Nephron (organoid): Measurements from ENCODE around the gene ASH1L.

Source experiments
- H3K27ac Mint-ChIP-seq, 3 experiments: 2 replicates each; pipeline ENCODE4 v1.8.0; 2020; ENCODE audit warnings: mixed read lengths in 3 of 3, mild to moderate bottlenecking in 2 of 3, moderate library complexity in 1 of 3
- H3K27me3 Mint-ChIP-seq: 2 replicates; pipeline ENCODE4 v1.8.0; 2021; ENCODE audit warnings: low read depth, mild to moderate bottlenecking, moderate library complexity, mixed read lengths
- H3K36me3 Mint-ChIP-seq: 2 replicates; pipeline ENCODE4 v1.8.0; 2020; ENCODE audit warnings: low read depth, mixed read lengths
- H3K4me1 Mint-ChIP-seq: 2 replicates; pipeline ENCODE4 v1.8.0; 2020; ENCODE audit warnings: mixed read lengths
- H3K4me3 Mint-ChIP-seq, 3 experiments: 2 replicates each; pipeline ENCODE4 v1.8.0; 2020; ENCODE audit warnings: mild to moderate bottlenecking in 3 of 3, mixed read lengths in 3 of 3, moderate library complexity in 2 of 3
- H3K9me3 Mint-ChIP-seq: 2 replicates; pipeline ENCODE4 v1.8.0; 2020; ENCODE audit warnings: mixed read lengths
- CTCF ChIP-seq, 3 experiments: fragments of 200-600 bp; sonication (generic); IDR thresholded peaks; one replicate each; pipeline ENCODE4 v1.5.0; 2021; ENCODE audit warnings: antibody characterized with exemption in 3 of 3; ENCODE audit not compliant: unreplicated experiment in 3 of 3

ASH1L gene

GRCh38 chr1:155383406-155383805, 179.2 kb downstream of the ASH1L start:
- Mint-ChIP-seq H3K4me1 (peaks cover 17% of the 10 kb centered on the region), H3K27ac (no peak overlapping the region), H3K36me3 (peaks cover 59% of the 10 kb centered on the region), H3K27me3 (no peaks in the 10 kb centered on the region), H3K9me3 (peaks cover 14% of the 10 kb centered on the region), H3K4me3 (no peak overlapping the region)
- TF ChIP-seq CTCF (IDR thresholded peaks at IDR 0.05; ENCODE audit: unreplicated experiment in 3 of 3) = no peak

GRCh38 chr1:155379631-155380090, 182.9 kb downstream of the ASH1L start:
- H3K36me3 Mint-ChIP-seq = peaks cover 59% of the 10 kb centered on the region
- H3K4me1 Mint-ChIP-seq = peaks cover 23% of the 10 kb centered on the region
- TF ChIP-seq CTCF (IDR thresholded peaks at IDR 0.05; ENCODE audit: unreplicated experiment in 3 of 3) = no peak
- no peaks in the 10 kb centered on the region for H3K9me3 Mint-ChIP-seq
- peak overlapping the region; percentile 43 to 70 (median 49) for H3K4me3 Mint-ChIP-seq
- H3K27me3 Mint-ChIP-seq = no peaks in the 10 kb centered on the region
- peak overlapping the region; percentile 92 to 99 (median 94) for H3K27ac Mint-ChIP-seq

GRCh38 chr1:155379180-155379579, 183.4 kb downstream of the ASH1L start:
- no peak for TF ChIP-seq CTCF (IDR thresholded peaks at IDR 0.05; ENCODE audit: unreplicated experiment in 3 of 3)
- Mint-ChIP-seq H3K4me1 (peaks cover 23% of the 10 kb centered on the region), H3K9me3 (no peaks in the 10 kb centered on the region), H3K27me3 (no peaks in the 10 kb centered on the region), H3K4me3 (peak overlapping the region; percentile 43 to 70 (median 49)), H3K27ac (peak overlapping the region; percentile 92 to 99 (median 94)), H3K36me3 (peaks cover 59% of the 10 kb centered on the region)

- Mint-ChIP-seq H3K27me3 (no peaks in the 10 kb centered on the region), H3K27ac (no peak overlapping the region), H3K4me3 (no peak overlapping the region), H3K36me3 (peaks cover 58% of the 10 kb centered on the region), H3K4me1 (no peaks in the 10 kb centered on the region), H3K9me3 (no peaks in the 10 kb centered on the region)
- no peak for TF ChIP-seq CTCF (IDR thresholded peaks at IDR 0.05; ENCODE audit: unreplicated experiment in 3 of 3)
Observed at GRCh38 chr1:155360051-155360450, 202.6 kb downstream of the ASH1L start.

DNA sequence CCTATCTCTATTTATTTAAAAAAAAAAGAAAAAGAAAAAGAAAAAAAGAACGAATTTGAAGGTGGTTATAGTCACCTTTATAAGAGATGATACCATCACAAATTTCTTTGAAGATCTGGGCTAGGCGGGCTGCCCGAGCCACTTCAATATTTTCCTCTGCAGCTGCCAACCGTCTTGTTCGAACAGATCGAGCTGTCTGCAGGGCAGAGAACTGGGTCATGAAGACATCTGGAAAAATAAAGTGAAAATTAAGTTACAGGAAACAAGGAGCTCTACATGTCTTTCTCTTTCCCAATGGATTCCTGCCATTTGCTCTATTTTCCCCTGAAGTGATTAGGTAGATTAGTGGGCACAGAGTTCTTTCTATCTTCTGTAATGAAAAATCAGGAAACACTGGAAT, 210.0 kb downstream of the ASH1L start:
- no peaks in the 10 kb centered on the region for H3K4me1 Mint-ChIP-seq
- no peak for TF ChIP-seq CTCF (IDR thresholded peaks at IDR 0.05; ENCODE audit: unreplicated experiment in 3 of 3)
- H3K4me3 Mint-ChIP-seq = no peak overlapping the region
- no peak overlapping the region for H3K27ac Mint-ChIP-seq
- H3K36me3 Mint-ChIP-seq = peaks cover 72% of the 10 kb centered on the region
- H3K9me3 Mint-ChIP-seq = no peaks in the 10 kb centered on the region
- no peaks in the 10 kb centered on the region for H3K27me3 Mint-ChIP-seq

DNA sequence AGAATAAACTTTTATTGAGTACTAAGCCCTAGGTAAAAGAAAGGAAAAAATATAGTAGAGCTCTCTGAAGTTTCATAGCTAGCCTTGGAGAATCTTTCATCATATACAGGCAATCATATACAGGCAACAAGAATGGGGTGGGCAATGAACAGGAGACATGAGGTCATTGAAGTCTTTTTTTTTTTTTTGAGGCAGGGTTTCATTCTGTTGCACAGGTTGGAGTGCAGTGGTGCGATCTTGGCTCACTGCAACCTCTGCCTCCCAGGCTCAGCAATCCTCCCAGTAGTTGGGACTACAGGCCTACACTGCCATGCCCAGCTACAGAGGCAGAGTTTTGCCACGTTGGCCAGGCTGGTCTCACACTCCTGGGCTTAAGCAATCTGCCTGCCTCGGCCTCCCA, 219.8 kb downstream of the ASH1L start:
- TF ChIP-seq CTCF (IDR thresholded peaks at IDR 0.05; ENCODE audit: unreplicated experiment in 3 of 3) = no peak
- no peaks in the 10 kb centered on the region for H3K9me3 Mint-ChIP-seq

More for the DNA sequence above, 219.8 kb downstream of the ASH1L start:
- H3K27me3 Mint-ChIP-seq = no peaks in the 10 kb centered on the region
- H3K4me3 Mint-ChIP-seq = no peak overlapping the region
- H3K4me1 Mint-ChIP-seq = no peaks in the 10 kb centered on the region
- no peak overlapping the region for H3K27ac Mint-ChIP-seq
- peaks cover 74% of the 10 kb centered on the region for H3K36me3 Mint-ChIP-seq
